GM12873 (cell line): Measurements from ENCODE around the gene FFAR2.

Source experiments
- CTCF ChIP-seq: IDR thresholded peaks from 2 replicates; pipeline ENCODE4 v1.5.1; 2012; ENCODE audit warnings: low read depth, mild to moderate bottlenecking, moderate library complexity, low read length, control low read depth; ENCODE audit not compliant: insufficient read depth; ENCODE audit errors: missing control alignments

The FFAR2 gene

GRCh38 chr19:35471946-35472345 lies 23.9 kb downstream of the FFAR2 start:
- TF ChIP-seq CTCF = no peak

GRCh38 chr19:35474104-35474503 lies 26.0 kb downstream of the FFAR2 start:
- TF ChIP-seq CTCF = no peak

GRCh38 chr19:35476149-35476548 lies 28.1 kb downstream of the FFAR2 start:
- peak; percentile 52 for TF ChIP-seq CTCF

DNA sequence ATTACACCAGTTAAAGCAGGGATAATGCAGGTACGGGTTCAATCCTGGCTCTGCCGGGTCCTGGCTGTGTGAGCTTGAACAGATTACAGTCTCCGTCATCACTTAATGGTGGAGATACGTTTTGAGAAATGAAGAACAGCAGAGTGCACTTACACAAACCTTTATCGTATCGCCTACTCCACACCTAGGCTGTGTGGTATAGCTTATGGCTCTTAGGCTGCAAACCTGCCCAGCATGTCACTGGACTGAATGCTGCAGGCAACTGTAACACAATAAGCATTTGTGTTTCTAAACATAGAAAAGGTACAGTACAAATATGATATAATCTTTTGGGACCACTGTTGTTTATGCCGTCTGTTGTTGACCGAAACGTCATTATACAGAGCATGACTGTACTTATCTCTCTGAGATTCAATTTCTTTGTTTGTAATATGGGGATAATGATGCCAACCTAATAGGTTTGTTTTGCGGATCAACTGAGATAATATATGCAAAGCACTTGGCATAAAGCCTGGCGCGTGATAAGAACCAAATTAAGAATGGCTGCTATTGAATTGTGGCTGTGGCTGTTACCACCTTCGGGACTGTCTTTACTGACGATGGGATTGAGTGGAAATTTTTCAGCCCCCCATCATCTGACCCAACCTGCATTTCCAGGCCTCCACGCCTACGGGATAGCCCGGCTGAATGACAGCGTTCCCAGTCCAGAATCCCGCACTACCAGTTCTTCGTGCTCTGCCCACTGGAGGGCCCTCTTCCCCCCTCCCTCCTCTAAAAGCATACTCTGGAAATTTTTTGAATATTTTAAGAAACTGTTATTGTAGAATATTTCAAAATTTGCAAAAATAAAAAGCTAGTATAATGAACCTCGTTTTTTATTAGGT lies 31.0 kb downstream of the FFAR2 start:
- no peak for TF ChIP-seq CTCF

DNA sequence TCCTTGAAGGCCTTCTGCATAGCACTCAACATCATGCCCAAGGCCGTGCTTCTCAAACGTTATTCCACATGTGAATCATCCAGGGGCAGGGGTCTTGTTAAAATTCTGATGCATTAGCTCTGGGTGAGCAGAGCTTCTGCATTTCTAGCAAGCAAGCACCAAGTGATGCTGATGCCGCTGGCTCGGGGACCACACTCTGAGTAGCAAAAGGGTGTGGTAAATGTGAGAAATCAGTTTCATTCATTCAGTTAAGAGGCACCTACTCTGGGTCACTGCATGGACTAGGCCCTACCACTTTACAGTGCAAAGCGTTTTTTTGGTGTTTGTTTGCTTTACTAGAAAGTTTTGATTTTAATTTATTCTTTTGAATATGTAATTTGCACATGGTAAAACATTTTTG lies 35.0 kb downstream of the FFAR2 start:
- TF ChIP-seq CTCF = no peak

DNA sequence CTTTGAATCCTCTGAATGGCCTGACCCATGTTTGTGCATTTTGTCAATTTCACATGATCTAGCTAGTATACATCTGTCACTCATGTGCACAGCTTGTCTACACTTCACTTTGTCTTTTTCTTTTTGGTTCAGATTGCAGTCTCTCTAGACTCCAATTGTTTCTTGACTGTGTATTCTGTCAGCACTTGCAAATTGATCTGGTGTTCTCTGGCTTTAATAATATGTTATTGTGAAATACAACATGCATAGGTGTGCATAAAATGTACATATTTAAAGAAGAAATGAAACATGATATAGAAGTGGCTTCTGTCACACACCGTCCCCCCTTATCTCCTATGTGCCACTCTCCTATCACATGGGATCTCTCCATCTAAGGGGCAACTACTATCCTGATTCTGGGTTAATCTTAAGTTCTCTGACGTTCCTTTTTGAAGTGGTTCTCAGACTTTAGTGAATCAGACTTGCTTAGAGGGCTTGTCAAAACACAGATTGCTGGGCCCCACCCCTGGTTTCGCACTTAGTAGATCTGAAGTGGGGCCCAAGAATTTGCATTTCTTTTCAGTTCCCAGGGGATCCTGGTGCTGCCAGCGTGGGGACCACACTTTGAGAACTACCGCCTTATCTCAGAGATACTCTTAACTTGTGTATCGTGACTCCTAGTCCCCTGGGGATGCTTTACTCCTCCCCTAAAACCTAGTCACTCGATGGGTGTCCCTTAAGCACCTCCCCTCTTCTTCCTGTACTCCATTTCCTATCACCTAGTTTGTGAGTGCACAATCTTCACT lies 36.4 kb downstream of the FFAR2 start:
- no peak for TF ChIP-seq CTCF

DNA sequence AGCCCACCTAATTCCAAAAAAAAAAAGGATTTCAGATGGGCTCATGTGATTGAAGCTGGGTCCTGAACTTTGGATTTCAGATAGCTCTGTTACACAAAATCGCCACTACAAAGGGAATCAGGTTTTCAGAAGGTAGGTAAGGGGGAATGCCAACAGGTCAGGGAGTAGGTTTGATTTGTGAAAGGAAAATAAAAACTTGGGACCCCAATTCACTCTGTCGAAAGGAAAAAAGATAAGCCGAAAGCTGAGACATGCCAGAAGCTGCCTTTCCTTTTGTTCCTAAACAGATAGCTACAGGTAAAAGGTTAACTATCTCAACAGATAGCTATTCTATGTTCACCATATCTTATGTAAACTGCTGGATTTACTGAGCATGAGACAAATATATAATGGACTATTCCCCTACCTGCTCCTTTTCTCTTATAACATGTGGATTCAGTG lies 38.2 kb downstream of the FFAR2 start:
- TF ChIP-seq CTCF = no peak
